GM23248 (cell line): Measurements from ENCODE around the gene SH3D19. TPM values are rescaled to one million over a fixed set of nuclear protein-coding genes. Genes with fewer than 3 reads are reported as not detected.

Experiments
- DNase-seq: peaks from one replicate; pipeline ENCODE4 v3.0.0-alpha.2; 2015
- H2AFZ ChIP-seq: fragments of 200-600 bp; sonication (generic); 2 replicates; pipeline ENCODE4 v1.6.1; 2016; ENCODE audit warnings: antibody characterized with exemption
- H3F3A ChIP-seq: fragments of 200-600 bp; sonication (generic); 2 replicates; pipeline ENCODE4 v1.6.1; 2016; ENCODE audit warnings: mild to moderate bottlenecking, antibody characterized with exemption, mixed run types; ENCODE audit not compliant: insufficient read depth
- H3K27ac ChIP-seq: fragments of 200-600 bp; sonication (generic); 2 replicates; pipeline ENCODE4 v1.5.1; 2016; ENCODE audit warnings: mild to moderate bottlenecking
- H3K27me3 ChIP-seq: fragments of 200-600 bp; sonication (generic); replicated peaks from 2 replicates; pipeline ENCODE4 v1.6.1; 2016; ENCODE audit warnings: mild to moderate bottlenecking; ENCODE audit not compliant: insufficient read depth
- H3K36me3 ChIP-seq: fragments of 200-600 bp; sonication (generic); 2 replicates; pipeline ENCODE4 v1.6.1; 2016; ENCODE audit warnings: low read depth, mild to moderate bottlenecking
- H3K4me1 ChIP-seq: fragments of 200-600 bp; sonication (generic); 2 replicates; pipeline ENCODE4 v1.6.1; 2016; ENCODE audit warnings: mild to moderate bottlenecking; ENCODE audit not compliant: insufficient read depth
- H3K4me2 ChIP-seq: fragments of 200-600 bp; sonication (generic); one replicate; pipeline ENCODE4 v1.6.1; 2016; ENCODE audit warnings: mild to moderate bottlenecking; ENCODE audit not compliant: unreplicated experiment
- H3K4me3 ChIP-seq: fragments of 200-600 bp; sonication (generic); 2 replicates; pipeline ENCODE4 v1.5.1; 2016; ENCODE audit warnings: mild to moderate bottlenecking
- H3K79me2 ChIP-seq: fragments of 200-600 bp; sonication (generic); 2 replicates; pipeline ENCODE4 v1.6.1; 2016; ENCODE audit warnings: mild to moderate bottlenecking; ENCODE audit not compliant: insufficient read depth
- H3K9ac ChIP-seq: fragments of 200-600 bp; sonication (generic); 2 replicates; pipeline ENCODE4 v1.6.1; 2016; ENCODE audit warnings: mild to moderate bottlenecking
- H3K9me2 ChIP-seq: fragments of 200-600 bp; sonication (generic); 2 replicates; pipeline ENCODE4 v1.6.1; 2016; ENCODE audit warnings: mixed run types, mild to moderate bottlenecking, moderate library complexity; ENCODE audit not compliant: insufficient read depth
- H3K9me3 ChIP-seq: fragments of 200-600 bp; sonication (generic); one replicate; pipeline ENCODE4 v1.6.1; 2017; ENCODE audit warnings: low read depth
- H4K20me1 ChIP-seq: fragments of 200-600 bp; sonication (generic); 2 replicates; pipeline ENCODE4 v1.6.0; 2016; ENCODE audit not compliant: insufficient read depth
- EZH2 ChIP-seq: fragments of 200-600 bp; sonication (generic); IDR thresholded peaks from 2 replicates; pipeline ENCODE4 v1.6.1; 2018; ENCODE audit warnings: antibody characterized with exemption, mild to moderate bottlenecking; ENCODE audit not compliant: insufficient read depth, poor library complexity, severe bottlenecking
- EZH2phosphoT487 ChIP-seq: fragments of 200-600 bp; sonication (generic); IDR thresholded peaks from 2 replicates; pipeline ENCODE4 v1.6.1; 2018; ENCODE audit warnings: antibody characterized with exemption, moderate library complexity, mild to moderate bottlenecking, low read depth; ENCODE audit not compliant: insufficient read depth
- WGBS, 2 experiments: methylation state at CpG; one replicate each; pipeline ENCODE4 v1.1.6; 2015 to 2017; ENCODE audit warnings: low lambda C conversion rate in 2 of 2, low coverage in 1 of 2; ENCODE audit errors: missing lambda C conversion rate in 2 of 2; 5-methylcytosine and 5-hydroxymethylcytosine counted together
- in situ Hi-C: fragments of 300-500 bp; cut with MboI; formaldehyde crosslinking; loops from 2 replicates; pipeline ENCODE4 v1.15.0; 2020
- polyA plus RNA-seq: library from polyadenylated mRNA; unstranded; fragments of >200 nt; fragmentation: Nextera tagmentation; extraction: Ambion mirVana; gene quantifications from 2 replicates; pipeline ENCODE4 v1.2.1, GENCODE V29; 2016
- total RNA-seq: library from RNA; depleted of rRNA; stranded (reverse); fragments of >200 nt; shearing (Covaris generic); gene quantifications from 2 replicates; pipeline ENCODE4 v1.2.3, GENCODE V29; 2014

SH3D19 gene
- total and polyA plus RNA-seq, 2 experiments from 2014 or later: 29.1 to 47.8 TPM

DNA sequence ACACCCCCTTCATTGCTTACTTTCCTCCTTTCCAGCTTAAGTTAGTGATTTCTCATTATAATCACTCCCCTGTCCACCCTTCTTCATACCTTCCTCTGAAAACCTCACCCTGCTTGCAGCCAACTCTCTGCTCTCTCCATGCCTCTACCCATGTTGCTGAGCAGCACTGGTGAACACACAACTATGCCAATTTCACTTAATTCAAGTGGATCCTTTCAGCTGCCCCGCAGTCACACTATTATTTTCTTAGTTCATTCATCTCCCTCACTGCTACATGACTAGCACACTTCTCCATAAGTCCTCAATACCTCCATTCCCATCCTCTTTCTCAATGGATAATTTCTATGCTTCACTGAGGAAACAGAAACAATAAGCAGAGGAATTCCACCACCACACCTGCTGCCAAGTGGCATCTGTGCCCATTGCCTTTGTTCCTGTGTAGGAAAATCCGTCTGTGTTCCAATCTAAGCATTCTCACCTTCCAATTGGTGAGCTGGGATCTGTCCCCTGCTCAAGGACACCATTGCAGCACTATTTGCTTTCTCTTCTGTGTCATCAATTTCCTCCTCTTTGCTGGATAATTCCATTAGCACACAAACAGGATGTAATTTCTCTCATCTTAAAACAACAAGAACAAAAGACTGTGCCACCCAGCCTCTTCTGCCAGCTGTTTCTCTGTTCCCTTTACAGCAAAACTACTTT lies 73.7 kb downstream of the SH3D19 start:
- Histone ChIP-seq H3K27ac (no peak overlapping the region), H2AFZ (no peak overlapping the region), H3K79me2 (no peaks in the 10 kb centered on the region), H3K27me3 (no peaks in the 10 kb centered on the region), H4K20me1 (no peaks in the 10 kb centered on the region), H3K9ac (no peak overlapping the region), H3K9me2 (no peaks in the 10 kb centered on the region), H3K36me3 (no peaks in the 10 kb centered on the region), H3K4me3 (no peak overlapping the region), H3K4me1 (no peaks in the 10 kb centered on the region), H3F3A (no peaks in the 10 kb centered on the region), H3K4me2 (no peak overlapping the region), H3K9me3 (no peaks in the 10 kb centered on the region)
- no peak for DNase-seq
- no peak for TF ChIP-seq EZH2phosphoT487
- TF ChIP-seq EZH2: no peak
- in situ Hi-C loops: no loop called here
- 49 to 50% methylated on average over 2 of the region's 2 CpGs for WGBS, 2 experiments

DNA sequence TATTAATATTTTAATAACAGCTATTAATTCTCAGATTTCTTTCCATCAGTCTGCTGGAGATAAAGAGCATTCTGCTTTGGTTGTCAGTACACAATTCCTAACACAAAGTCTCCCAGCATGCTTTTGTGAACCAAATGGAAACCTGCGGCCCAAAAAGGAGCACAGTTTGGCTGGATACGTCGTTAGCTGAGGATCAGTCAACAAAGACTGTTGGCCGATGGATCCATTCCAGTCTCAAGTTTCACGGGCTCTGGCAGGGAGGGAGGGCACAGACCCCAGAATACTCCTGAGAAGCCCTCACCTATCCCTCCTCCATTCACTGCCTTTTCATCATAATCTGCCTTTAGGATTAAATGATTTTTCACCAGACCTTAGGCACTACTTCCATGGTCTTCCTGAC lies 74.7 kb downstream of the SH3D19 start:
- no peak overlapping the region for H3K4me2 ChIP-seq
- H3F3A ChIP-seq: no peaks in the 10 kb centered on the region
- no peaks in the 10 kb centered on the region for H3K79me2 ChIP-seq
- H3K27ac ChIP-seq: no peak overlapping the region
- no peak overlapping the region for H3K4me3 ChIP-seq
- no peaks in the 10 kb centered on the region for H3K27me3 ChIP-seq
- no peak for TF ChIP-seq EZH2
- TF ChIP-seq EZH2phosphoT487: no peak
- no peaks in the 10 kb centered on the region for H3K9me2 ChIP-seq
- no peaks in the 10 kb centered on the region for H3K4me1 ChIP-seq
- H3K9ac ChIP-seq: no peak overlapping the region
- 80 to 82% methylated on average over 5 of the region's 5 CpGs for WGBS, 2 experiments
- DNase-seq: no peak
- H3K36me3 ChIP-seq: no peaks in the 10 kb centered on the region
- in situ Hi-C loops: no loop called here
- no peak overlapping the region for H2AFZ ChIP-seq
- H3K9me3 ChIP-seq: no peaks in the 10 kb centered on the region
- no peaks in the 10 kb centered on the region for H4K20me1 ChIP-seq

DNA sequence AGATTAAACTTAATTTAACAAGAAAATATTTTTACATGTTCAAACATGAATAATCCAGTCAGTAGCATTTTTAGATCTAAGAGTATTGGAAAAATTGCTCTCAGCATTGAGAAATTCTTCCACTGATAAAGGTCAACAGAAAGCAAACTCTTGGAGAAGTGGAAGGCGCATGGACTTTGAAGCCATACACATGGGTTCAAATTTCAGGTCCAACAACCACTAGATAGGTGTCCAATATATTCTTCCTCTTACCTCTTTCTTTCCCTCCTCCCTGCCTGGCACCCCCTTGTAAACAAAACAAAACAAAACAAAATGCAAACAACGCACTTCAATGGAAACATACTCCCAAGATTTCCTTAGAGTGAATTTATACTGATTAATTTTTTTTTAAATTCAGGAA lies 76.9 kb downstream of the SH3D19 start:
- H3K4me3 ChIP-seq: no peak overlapping the region
- no peaks in the 10 kb centered on the region for H3K9me3 ChIP-seq
- TF ChIP-seq EZH2phosphoT487: no peak
- no peak for TF ChIP-seq EZH2
- no peaks in the 10 kb centered on the region for H3K79me2 ChIP-seq
- no peak overlapping the region for H3K9ac ChIP-seq
- H4K20me1 ChIP-seq: no peaks in the 10 kb centered on the region
- no peaks in the 10 kb centered on the region for H3K36me3 ChIP-seq
- no peak for DNase-seq
- H2AFZ ChIP-seq: no peak overlapping the region
- in situ Hi-C loops: no loop called here
- no peaks in the 10 kb centered on the region for H3K4me1 ChIP-seq
- no peaks in the 10 kb centered on the region for H3K27me3 ChIP-seq
- 98 to 100% methylated on average over 2 of the region's 2 CpGs for WGBS, 2 experiments
- no peak overlapping the region for H3K4me2 ChIP-seq
- H3K27ac ChIP-seq: no peak overlapping the region
- no peaks in the 10 kb centered on the region for H3K9me2 ChIP-seq
- H3F3A ChIP-seq: no peaks in the 10 kb centered on the region

DNA sequence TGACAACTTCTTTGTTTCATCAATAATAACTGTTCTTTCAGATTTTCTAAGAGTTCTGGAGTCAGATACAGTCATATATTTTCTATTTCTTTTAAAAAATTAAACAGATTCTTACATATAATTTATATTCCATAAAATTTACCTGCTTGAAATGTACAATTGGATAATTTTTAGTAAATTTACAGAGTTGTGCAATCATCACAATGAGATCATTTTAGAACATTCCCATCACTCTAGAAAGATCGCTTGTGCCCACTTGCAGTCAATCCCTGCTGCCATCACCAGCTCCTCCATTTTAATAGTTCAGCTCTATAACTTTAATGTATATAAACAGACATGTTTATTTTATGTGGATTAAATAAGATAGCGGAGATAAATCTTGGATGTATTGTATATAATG lies 78.0 kb downstream of the SH3D19 start:
- TF ChIP-seq EZH2phosphoT487: no peak
- no peak for TF ChIP-seq EZH2
- no peak for DNase-seq
- Histone ChIP-seq H3K79me2 (no peaks in the 10 kb centered on the region), H3K36me3 (no peaks in the 10 kb centered on the region), H3K4me1 (no peaks in the 10 kb centered on the region), H3K9me2 (no peaks in the 10 kb centered on the region), H2AFZ (no peak overlapping the region), H3F3A (no peaks in the 10 kb centered on the region), H3K4me2 (no peak overlapping the region), H3K27ac (no peak overlapping the region), H3K9me3 (no peaks in the 10 kb centered on the region), H3K27me3 (no peaks in the 10 kb centered on the region), H3K9ac (no peak overlapping the region), H3K4me3 (no peak overlapping the region), H4K20me1 (no peaks in the 10 kb centered on the region)
- 97 to 98% methylated on average over 2 of the region's 2 CpGs for WGBS, 2 experiments
- in situ Hi-C loops: no loop called here

DNA sequence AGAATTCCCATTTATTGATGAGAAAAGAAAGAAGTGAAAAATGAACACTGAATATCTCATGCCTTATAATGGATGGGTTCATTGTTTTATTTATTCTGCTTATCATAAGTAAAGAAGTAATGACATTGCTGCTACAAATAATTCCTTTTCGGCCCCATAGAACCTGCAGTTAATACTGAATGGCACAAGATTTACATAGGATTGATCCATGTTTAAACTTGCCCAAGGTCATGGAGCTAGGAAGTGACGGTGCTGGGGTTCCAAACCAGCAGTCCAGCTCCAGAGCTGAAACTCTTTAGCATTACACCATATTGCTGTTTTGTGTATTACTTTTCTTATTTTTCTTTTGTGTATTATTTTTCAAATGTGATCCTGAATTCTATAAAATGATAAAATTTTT lies 78.7 kb downstream of the SH3D19 start:
- no peaks in the 10 kb centered on the region for H3K9me2 ChIP-seq
- no peaks in the 10 kb centered on the region for H3K36me3 ChIP-seq
- H2AFZ ChIP-seq: no peak overlapping the region
- DNase-seq: no peak
- TF ChIP-seq EZH2phosphoT487: no peak
- TF ChIP-seq EZH2: no peak
- no peaks in the 10 kb centered on the region for H3K4me1 ChIP-seq
- H3K4me2 ChIP-seq: no peak overlapping the region
- H3K27me3 ChIP-seq: no peaks in the 10 kb centered on the region
- in situ Hi-C loops: no loop called here
- no peaks in the 10 kb centered on the region for H3K79me2 ChIP-seq
- WGBS, 2 experiments: 95 to 96% methylated on average over 2 of the region's 2 CpGs
- H3K9ac ChIP-seq: no peak overlapping the region
- no peaks in the 10 kb centered on the region for H3K9me3 ChIP-seq
- no peaks in the 10 kb centered on the region for H3F3A ChIP-seq
- no peak overlapping the region for H3K4me3 ChIP-seq
- no peak overlapping the region for H3K27ac ChIP-seq
- H4K20me1 ChIP-seq: no peaks in the 10 kb centered on the region
